Chondrocyte (in vitro differentiated cells): ENCODE measurements around the gene CRACDL. TPM values are rescaled to one million over a fixed set of nuclear protein-coding genes. Genes with fewer than 3 reads are reported as not detected.

ENCODE experiments used
- DNase-seq: peaks from one replicate; pipeline ENCODE4 v3.0.0; 2021; ENCODE audit warnings: mixed read lengths, low spot score
- H3K27ac Mint-ChIP-seq: one replicate; pipeline ENCODE4 v1.8.0; 2021; ENCODE audit warnings: mild to moderate bottlenecking, moderate library complexity, mixed read lengths; ENCODE audit not compliant: unreplicated experiment
- H3K27me3 Mint-ChIP-seq: 2 replicates; pipeline ENCODE4 v1.8.0; 2021; ENCODE audit warnings: low read depth, mixed read lengths
- H3K36me3 Mint-ChIP-seq: 2 replicates; pipeline ENCODE4 v1.8.0; 2021; ENCODE audit warnings: low read depth, mixed read lengths
- H3K4me1 Mint-ChIP-seq: 2 replicates; pipeline ENCODE4 v1.8.0; 2021; ENCODE audit warnings: low read depth, mild to moderate bottlenecking, mixed read lengths
- H3K4me3 Mint-ChIP-seq: one replicate; pipeline ENCODE4 v1.8.0; 2021; ENCODE audit warnings: mild to moderate bottlenecking, moderate library complexity, mixed read lengths; ENCODE audit not compliant: unreplicated experiment
- H3K9me3 Mint-ChIP-seq: 2 replicates; pipeline ENCODE4 v1.8.0; 2021; ENCODE audit warnings: low read depth, mixed read lengths
- total RNA-seq: library from RNA; stranded (reverse); gene quantifications from 3 replicates; pipeline ENCODE4 v1.2.1, GENCODE V29; 2021
- TF ChIP-seq, protein P1 (sequence below): fragments of 200-600 bp; sonication (generic); IDR thresholded peaks from 2 replicates; pipeline ENCODE4 v1.5.0; 2021; ENCODE audit warnings: antibody characterized with exemption, mild to moderate bottlenecking, moderate library complexity

Gene CRACDL
- total RNA-seq, 1 donor from 2014 or later: 17.0 TPM

DNA sequence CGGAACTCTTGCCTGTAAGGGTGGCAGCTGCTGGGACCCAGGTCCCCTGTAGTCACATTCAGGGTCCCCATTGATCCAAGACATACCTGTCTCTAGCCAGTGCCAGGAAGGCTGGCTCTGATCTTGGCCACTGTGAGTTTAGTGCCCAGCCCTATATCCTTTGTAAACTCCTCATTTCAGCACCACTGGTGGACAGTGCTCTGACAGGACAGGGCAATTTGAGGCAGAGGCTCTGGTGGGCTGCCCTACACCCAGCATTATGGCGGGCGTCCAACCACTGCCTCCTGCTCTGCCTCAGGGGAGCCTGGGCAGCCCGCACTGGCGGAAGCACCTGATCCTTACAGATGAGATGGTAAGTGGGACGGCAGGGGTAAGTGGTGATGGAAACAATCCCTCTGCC lies 149.8 kb downstream of the CRACDL start:
- peaks cover 12% of the 10 kb centered on the region for H3K9me3 Mint-ChIP-seq
- no peak overlapping the region for H3K27ac Mint-ChIP-seq
- H3K4me1 Mint-ChIP-seq: peaks cover 6% of the 10 kb centered on the region
- DNase-seq: no peak
- peaks cover 16% of the 10 kb centered on the region for H3K27me3 Mint-ChIP-seq
- TF ChIP-seq, protein P1, sequence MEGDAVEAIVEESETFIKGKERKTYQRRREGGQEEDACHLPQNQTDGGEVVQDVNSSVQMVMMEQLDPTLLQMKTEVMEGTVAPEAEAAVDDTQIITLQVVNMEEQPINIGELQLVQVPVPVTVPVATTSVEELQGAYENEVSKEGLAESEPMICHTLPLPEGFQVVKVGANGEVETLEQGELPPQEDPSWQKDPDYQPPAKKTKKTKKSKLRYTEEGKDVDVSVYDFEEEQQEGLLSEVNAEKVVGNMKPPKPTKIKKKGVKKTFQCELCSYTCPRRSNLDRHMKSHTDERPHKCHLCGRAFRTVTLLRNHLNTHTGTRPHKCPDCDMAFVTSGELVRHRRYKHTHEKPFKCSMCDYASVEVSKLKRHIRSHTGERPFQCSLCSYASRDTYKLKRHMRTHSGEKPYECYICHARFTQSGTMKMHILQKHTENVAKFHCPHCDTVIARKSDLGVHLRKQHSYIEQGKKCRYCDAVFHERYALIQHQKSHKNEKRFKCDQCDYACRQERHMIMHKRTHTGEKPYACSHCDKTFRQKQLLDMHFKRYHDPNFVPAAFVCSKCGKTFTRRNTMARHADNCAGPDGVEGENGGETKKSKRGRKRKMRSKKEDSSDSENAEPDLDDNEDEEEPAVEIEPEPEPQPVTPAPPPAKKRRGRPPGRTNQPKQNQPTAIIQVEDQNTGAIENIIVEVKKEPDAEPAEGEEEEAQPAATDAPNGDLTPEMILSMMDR: no peak
- no peak overlapping the region for H3K4me3 Mint-ChIP-seq
- peaks cover 4% of the 10 kb centered on the region for H3K36me3 Mint-ChIP-seq

DNA sequence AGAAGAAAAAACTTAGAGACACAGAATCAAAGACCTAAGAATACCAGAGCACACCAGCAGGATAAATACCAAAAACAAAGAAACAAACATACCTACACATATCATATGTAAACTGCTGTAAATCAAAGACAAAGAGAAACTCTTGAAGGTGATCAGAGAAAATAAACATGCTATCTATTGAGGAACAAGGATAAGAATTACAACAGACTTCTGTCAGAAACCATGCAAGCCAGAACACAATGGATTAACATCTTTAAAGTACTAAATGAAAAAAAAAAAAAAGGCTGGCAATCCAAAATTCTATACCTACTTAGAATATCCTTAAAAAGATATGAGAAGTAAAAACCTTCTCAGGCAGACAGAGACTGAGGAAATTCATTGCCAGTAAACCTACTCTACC lies 153.5 kb downstream of the CRACDL start:
- Mint-ChIP-seq H3K9me3 (peaks cover 13% of the 10 kb centered on the region), H3K27ac (no peak overlapping the region), H3K4me3 (no peak overlapping the region), H3K4me1 (peaks cover 2% of the 10 kb centered on the region), H3K36me3 (peaks cover 6% of the 10 kb centered on the region), H3K27me3 (peaks cover 7% of the 10 kb centered on the region)
- DNase-seq: no peak
- TF ChIP-seq, protein P1: no peak

DNA sequence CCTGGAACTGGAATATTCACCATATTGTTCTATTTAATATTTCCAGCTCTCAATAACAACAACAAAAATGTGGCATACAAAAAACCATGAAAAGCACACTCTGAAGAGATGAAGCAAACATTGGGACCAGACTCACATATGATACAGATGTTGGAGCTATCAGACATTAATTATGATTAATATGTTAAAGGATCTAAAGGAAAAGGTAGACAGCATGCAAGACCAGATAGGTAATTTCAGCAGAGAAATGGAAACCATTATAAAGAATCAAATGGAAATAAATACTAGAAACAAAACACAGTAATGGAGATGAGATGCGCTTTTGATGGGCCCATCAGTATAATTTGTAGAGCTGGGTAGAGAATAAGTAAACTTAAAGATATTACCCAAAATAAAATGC lies 154.2 kb downstream of the CRACDL start:
- Mint-ChIP-seq H3K36me3 (peaks cover 6% of the 10 kb centered on the region), H3K4me3 (no peak overlapping the region), H3K27ac (no peak overlapping the region), H3K4me1 (no peaks in the 10 kb centered on the region), H3K9me3 (peaks cover 16% of the 10 kb centered on the region), H3K27me3 (peaks cover 6% of the 10 kb centered on the region)
- DNase-seq: no peak
- TF ChIP-seq, protein P1: no peak

DNA sequence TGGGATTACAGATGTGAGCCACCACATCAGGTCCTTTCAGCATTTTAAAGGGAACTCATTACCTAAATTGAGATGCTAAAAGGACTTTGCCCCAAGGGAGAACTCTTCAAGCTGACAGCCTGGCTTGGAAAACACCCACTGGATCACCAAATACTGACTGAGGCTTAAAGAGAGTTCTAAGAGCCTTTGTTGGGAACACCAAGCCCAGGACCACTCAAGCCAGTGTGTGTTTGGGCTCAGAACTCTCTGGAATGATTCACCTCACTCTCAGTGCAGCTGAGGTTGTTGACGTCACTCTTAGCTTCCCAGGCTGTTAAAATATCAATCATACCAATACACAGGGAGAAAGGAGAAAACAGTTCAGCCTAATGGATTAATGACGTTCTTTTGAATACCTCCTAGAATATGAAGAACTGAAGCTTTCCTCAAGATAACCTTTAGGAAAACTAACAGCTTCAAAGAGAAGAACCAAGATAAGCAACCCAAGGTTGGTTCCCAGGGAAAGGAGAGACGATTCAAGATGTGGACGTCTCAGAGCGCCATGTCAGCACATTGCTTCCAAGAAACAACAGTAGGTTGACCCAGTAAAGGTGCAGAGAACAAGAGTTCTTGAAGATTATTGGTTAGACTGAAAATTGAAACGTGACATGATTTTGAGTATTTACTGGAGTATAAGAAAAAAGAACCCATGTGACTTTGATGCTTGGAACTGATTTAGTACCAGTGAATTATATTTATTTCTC lies 157.1 kb downstream of the CRACDL start:
- Mint-ChIP-seq H3K4me1 (no peaks in the 10 kb centered on the region), H3K9me3 (peaks cover 16% of the 10 kb centered on the region), H3K4me3 (no peak overlapping the region), H3K27me3 (peaks cover 18% of the 10 kb centered on the region), H3K27ac (no peak overlapping the region), H3K36me3 (peaks cover 6% of the 10 kb centered on the region)
- no peak for DNase-seq
- TF ChIP-seq, protein P1: no peak

DNA sequence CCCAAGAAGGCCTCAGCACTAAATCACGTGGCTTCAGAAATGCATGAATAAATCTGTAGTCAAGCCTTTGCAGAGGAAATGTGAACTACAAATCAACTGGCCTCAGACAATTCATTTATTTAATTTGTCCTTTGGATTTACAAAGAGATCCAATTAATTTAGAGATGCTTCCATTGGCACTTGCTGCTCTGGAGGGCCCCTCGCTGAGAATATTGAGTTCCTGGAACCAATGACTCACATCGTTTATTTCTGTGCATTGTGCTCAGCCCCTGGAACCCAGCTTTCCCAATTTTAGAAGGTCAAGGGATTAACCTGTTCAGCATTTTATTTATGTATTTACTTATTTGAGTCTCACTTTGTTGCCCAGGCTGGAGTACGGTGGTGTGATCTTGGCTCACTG lies 157.9 kb downstream of the CRACDL start:
- Mint-ChIP-seq H3K27ac (no peak overlapping the region), H3K27me3 (peaks cover 25% of the 10 kb centered on the region), H3K4me3 (no peak overlapping the region), H3K4me1 (no peaks in the 10 kb centered on the region), H3K36me3 (peaks cover 6% of the 10 kb centered on the region), H3K9me3 (peaks cover 16% of the 10 kb centered on the region)
- DNase-seq: no peak
- TF ChIP-seq, protein P1: no peak
